ENCODE measurements around the gene ANKEF1. TPM values are rescaled to one million over a fixed set of nuclear protein-coding genes. Genes with fewer than 3 reads are reported as not detected.
"Not testable (repeated sequence)": the region's sequence is repeated elsewhere in the genome, so short reads cannot be mapped to it uniquely, and the experiment has no call there.

The ANKEF1 gene
- total RNA-seq (2014; rRNA removed; shearing (Covaris generic)) = 4.5 and 6.3 TPM in 2 replicates

- DNase-seq (ENCODE audit: low read depth) = peak; percentile 74
Measured at GRCh38 chr20:10034717-10035571, at the start of gene ANKEF1. ANKEF1 (plus strand) TSS chr20:10034987; CDS start chr20:10038302, 3,315 bp downstream.

- DNase-seq (ENCODE audit: low read depth) = no peak
Measured at GRCh38 chr20:9985281-9985680, 49.5 kb upstream of the ANKEF1 start.

- DNase-seq (ENCODE audit: low read depth) = no peak
Measured at GRCh38 chr20:9985773-9986172, 49.0 kb upstream of the ANKEF1 start.

GRCh38 chr20:9989066-9989724 lies 45.6 kb upstream of the ANKEF1 start:
- peak; percentile 52 for DNase-seq (ENCODE audit: low read depth)

- no peak for DNase-seq (ENCODE audit: low read depth)
Measured at GRCh38 chr20:9993137-9993536, 41.6 kb upstream of the ANKEF1 start.

GRCh38 chr20:9994676-9995075 lies 40.1 kb upstream of the ANKEF1 start:
- DNase-seq (ENCODE audit: low read depth) = no peak

- no peak for DNase-seq (ENCODE audit: low read depth)
Measured at GRCh38 chr20:9995510-9996272, 39.1 kb upstream of the ANKEF1 start.

GRCh38 chr20:9996944-9997343 lies 37.8 kb upstream of the ANKEF1 start:
- DNase-seq (ENCODE audit: low read depth) = no peak

- DNase-seq (ENCODE audit: low read depth) = no peak
Measured at GRCh38 chr20:9999645-10000044, 35.1 kb upstream of the ANKEF1 start.

- DNase-seq (ENCODE audit: low read depth) = no peak
Measured at GRCh38 chr20:10002866-10003265, 31.9 kb upstream of the ANKEF1 start.

- DNase-seq (ENCODE audit: low read depth) = no peak
Measured at GRCh38 chr20:10004900-10005299, 29.9 kb upstream of the ANKEF1 start.

- no peak for DNase-seq (ENCODE audit: low read depth)
Measured at GRCh38 chr20:10005885-10006284, 28.9 kb upstream of the ANKEF1 start.

- DNase-seq (ENCODE audit: low read depth) = no peak
Measured at GRCh38 chr20:10006447-10007090, 28.2 kb upstream of the ANKEF1 start.

- DNase-seq (ENCODE audit: low read depth) = no peak
Measured at GRCh38 chr20:10007158-10007557, 27.6 kb upstream of the ANKEF1 start.

GRCh38 chr20:10007747-10008146 lies 27.0 kb upstream of the ANKEF1 start:
- no peak for DNase-seq (ENCODE audit: low read depth)

GRCh38 chr20:10012464-10012863 lies 22.3 kb upstream of the ANKEF1 start:
- DNase-seq (ENCODE audit: low read depth) = no peak

- DNase-seq (ENCODE audit: low read depth) = no peak
Measured at GRCh38 chr20:10014431-10014830, 20.4 kb upstream of the ANKEF1 start.

- DNase-seq (ENCODE audit: low read depth) = no peak
Measured at GRCh38 chr20:10020937-10021336, 13.8 kb upstream of the ANKEF1 start.

GRCh38 chr20:10022625-10023024 lies 12.2 kb upstream of the ANKEF1 start:
- no peak for DNase-seq (ENCODE audit: low read depth)

- DNase-seq (ENCODE audit: low read depth) = no peak
Measured at GRCh38 chr20:10023911-10024310, 10.9 kb upstream of the ANKEF1 start.

- DNase-seq (ENCODE audit: low read depth) = not testable (repeated sequence)
Measured at GRCh38 chr20:10031451-10032215, 3.2 kb upstream of the ANKEF1 start.
